ENCODE measurements around the gene ERCC8.

- TF ChIP-seq CTCF (IDR thresholded peaks at IDR 0.05) (no peak), POLR2A (IDR thresholded peaks at IDR 0.05) (no peak)
Measured at GRCh38 chr5:60993875-60994571, 49.2 kb upstream of the ERCC8 start.
